Measurements from ENCODE around the gene TERT.

GRCh38 chr5:1255081-1255561 lies 39.7 kb downstream of the TERT start:
- TF ChIP-seq EP300 (IDR thresholded peaks at IDR 0.05) (no peak), POLR2AphosphoS5 (IDR thresholded peaks at IDR 0.05) (no peak), POLR2A (IDR thresholded peaks at IDR 0.05) (no peak)
